PC-9 (cell line): ENCODE data around the gene PTPRD. TPM values are rescaled to one million over a fixed set of nuclear protein-coding genes. Genes with fewer than 3 reads are reported as not detected.

Source experiments
- BruUV-seq: library from RNA; stranded (reverse); fragments of 400-500 nt; replicated peaks from 2 replicates; lab custom pipeline; 2021; lab: Mats Ljungman, UMichigan
- CTCF ChIA-PET: fragments of 300-600 bp; sonication (Branson Sonifier 250); formaldehyde crosslinking; loops from one replicate; lab custom pipeline; 2022; ENCODE audit warnings: antibody characterized with exemption; lab: Charles Lee
- POLR2A ChIA-PET: fragments of 300-600 bp; sonication (Branson Sonifier 250); formaldehyde crosslinking; loops from one replicate; lab custom pipeline; 2022; ENCODE audit warnings: antibody characterized with exemption; ENCODE audit not compliant: unreplicated experiment; lab: Charles Lee
- DNase-seq, 2 experiments: peaks; one replicate each; pipeline versions ENCODE4 v3.0.0 to v3.0.0-alpha.2; 2015 to 2022; ENCODE audit warnings: mixed read lengths in 1 of 2
- H2AFZ ChIP-seq: fragments of 200-600 bp; sonication (generic); 2 replicates; pipeline ENCODE4 v1.8.1; 2017; ENCODE audit warnings: antibody characterized with exemption
- H3F3A ChIP-seq: fragments of 200-600 bp; sonication (generic); 2 replicates; pipeline ENCODE4 v1.8.1; 2017; ENCODE audit warnings: antibody characterized with exemption, mild to moderate bottlenecking, low read depth; ENCODE audit not compliant: insufficient read depth
- H3K27ac ChIP-seq: fragments of 200-600 bp; sonication (generic); 2 replicates; pipeline ENCODE4 v1.6.1; 2016; ENCODE audit warnings: mixed run types
- H3K27me3 ChIP-seq: fragments of 200-600 bp; sonication (generic); 2 replicates; pipeline ENCODE4 v1.6.1; 2016; ENCODE audit warnings: low read depth, mixed run types; ENCODE audit not compliant: insufficient read depth
- H3K36me3 ChIP-seq: fragments of 200-600 bp; sonication (generic); 2 replicates; pipeline ENCODE4 v1.6.1; 2016; ENCODE audit warnings: low read depth, mixed run types
- H3K4me1 ChIP-seq: fragments of 200-600 bp; sonication (generic); replicated peaks from 2 replicates; pipeline ENCODE4 v1.6.1; 2016; ENCODE audit warnings: mixed run types; ENCODE audit not compliant: insufficient read depth
- H3K4me2 ChIP-seq: fragments of 200-600 bp; sonication (generic); 2 replicates; pipeline ENCODE4 v1.6.1; 2017; ENCODE audit warnings: mixed run types
- H3K4me3 ChIP-seq: fragments of 200-600 bp; sonication (generic); 2 replicates; pipeline ENCODE4 v1.6.1; 2016; ENCODE audit warnings: mixed run types
- H3K79me2 ChIP-seq: fragments of 200-600 bp; sonication (generic); 2 replicates; pipeline ENCODE4 v1.6.1; 2017; ENCODE audit warnings: low read depth, mixed run types
- H3K9me2 ChIP-seq: fragments of 200-600 bp; sonication (generic); 2 replicates; pipeline ENCODE4 v1.8.1; 2017; ENCODE audit warnings: mild to moderate bottlenecking; ENCODE audit not compliant: insufficient read depth
- H3K9me3 ChIP-seq: fragments of 200-600 bp; sonication (generic); 2 replicates; pipeline ENCODE4 v1.8.1; 2016; ENCODE audit warnings: low read depth; ENCODE audit not compliant: insufficient read depth
- H4K20me1 ChIP-seq: fragments of 200-600 bp; sonication (generic); 2 replicates; pipeline ENCODE4 v1.8.1; 2017; ENCODE audit not compliant: insufficient read depth
- EZH2 ChIP-seq: fragments of 200-600 bp; sonication (generic); IDR thresholded peaks from 2 replicates; pipeline ENCODE4 v1.8.0; 2017; ENCODE audit warnings: antibody characterized with exemption, low read depth
- intact Hi-C: fragments of 100-400 bp; cut with micrococcal nuclease; formaldehyde crosslinking; loops from one replicate; pipeline ENCODE4 v1.10.0; 2022; ENCODE audit not compliant: unreplicated experiment
- total RNA-seq: library from RNA; stranded (reverse); gene quantifications from 2 replicates; pipeline ENCODE4 v1.2.3, GENCODE V29; 2021
- TF ChIP-seq, protein P1 (sequence below): fragments of 200-600 bp; sonication (generic); conservative IDR thresholded peaks from 2 replicates; pipeline ENCODE4 v1.6.1; 2017; ENCODE audit warnings: mixed run types, antibody characterized with exemption, mild to moderate bottlenecking, moderate library complexity

PTPRD gene
- total RNA-seq, 1 experiment from 2014 or later: not detected

DNA sequence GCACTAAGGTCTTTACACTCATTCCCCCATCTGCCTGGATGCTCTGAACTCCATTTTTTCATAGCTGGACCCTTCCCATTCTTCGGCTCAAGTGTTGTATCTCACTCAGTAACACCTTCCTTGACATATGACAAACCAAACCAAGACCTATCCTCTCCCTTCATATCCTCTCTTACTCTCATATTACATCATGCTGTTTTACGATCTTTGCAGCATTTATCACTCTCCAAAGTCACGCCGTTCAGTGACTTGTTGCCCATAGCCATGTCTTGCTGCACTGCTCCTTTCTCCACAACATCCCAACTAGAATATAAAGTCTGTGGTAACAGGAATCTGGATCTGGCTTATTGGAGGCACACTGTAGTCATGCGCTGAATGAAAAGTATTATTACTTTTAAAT is 1889.6 kb downstream of the PTPRD start:
- Histone ChIP-seq H3K79me2 (no peaks in the 10 kb centered on the region), H3K27ac (no peak overlapping the region), H3K9me2 (no peaks in the 10 kb centered on the region), H4K20me1 (no peaks in the 10 kb centered on the region), H3K27me3 (no peaks in the 10 kb centered on the region), H3K4me2 (no peak overlapping the region), H2AFZ (no peak overlapping the region), H3K9me3 (no peaks in the 10 kb centered on the region), H3K4me1 (no peaks in the 10 kb centered on the region), H3K36me3 (no peaks in the 10 kb centered on the region), H3F3A (no peaks in the 10 kb centered on the region), H3K4me3 (no peak overlapping the region)
- POLR2A ChIA-PET: no interaction called here
- TF ChIP-seq EZH2: no peak
- TF ChIP-seq, protein P1, sequence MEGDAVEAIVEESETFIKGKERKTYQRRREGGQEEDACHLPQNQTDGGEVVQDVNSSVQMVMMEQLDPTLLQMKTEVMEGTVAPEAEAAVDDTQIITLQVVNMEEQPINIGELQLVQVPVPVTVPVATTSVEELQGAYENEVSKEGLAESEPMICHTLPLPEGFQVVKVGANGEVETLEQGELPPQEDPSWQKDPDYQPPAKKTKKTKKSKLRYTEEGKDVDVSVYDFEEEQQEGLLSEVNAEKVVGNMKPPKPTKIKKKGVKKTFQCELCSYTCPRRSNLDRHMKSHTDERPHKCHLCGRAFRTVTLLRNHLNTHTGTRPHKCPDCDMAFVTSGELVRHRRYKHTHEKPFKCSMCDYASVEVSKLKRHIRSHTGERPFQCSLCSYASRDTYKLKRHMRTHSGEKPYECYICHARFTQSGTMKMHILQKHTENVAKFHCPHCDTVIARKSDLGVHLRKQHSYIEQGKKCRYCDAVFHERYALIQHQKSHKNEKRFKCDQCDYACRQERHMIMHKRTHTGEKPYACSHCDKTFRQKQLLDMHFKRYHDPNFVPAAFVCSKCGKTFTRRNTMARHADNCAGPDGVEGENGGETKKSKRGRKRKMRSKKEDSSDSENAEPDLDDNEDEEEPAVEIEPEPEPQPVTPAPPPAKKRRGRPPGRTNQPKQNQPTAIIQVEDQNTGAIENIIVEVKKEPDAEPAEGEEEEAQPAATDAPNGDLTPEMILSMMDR: no peak
- no TSS peak for BruUV-seq
- intact Hi-C loops: no loop called here
- no peak for DNase-seq
- CTCF ChIA-PET: no interaction called here

DNA sequence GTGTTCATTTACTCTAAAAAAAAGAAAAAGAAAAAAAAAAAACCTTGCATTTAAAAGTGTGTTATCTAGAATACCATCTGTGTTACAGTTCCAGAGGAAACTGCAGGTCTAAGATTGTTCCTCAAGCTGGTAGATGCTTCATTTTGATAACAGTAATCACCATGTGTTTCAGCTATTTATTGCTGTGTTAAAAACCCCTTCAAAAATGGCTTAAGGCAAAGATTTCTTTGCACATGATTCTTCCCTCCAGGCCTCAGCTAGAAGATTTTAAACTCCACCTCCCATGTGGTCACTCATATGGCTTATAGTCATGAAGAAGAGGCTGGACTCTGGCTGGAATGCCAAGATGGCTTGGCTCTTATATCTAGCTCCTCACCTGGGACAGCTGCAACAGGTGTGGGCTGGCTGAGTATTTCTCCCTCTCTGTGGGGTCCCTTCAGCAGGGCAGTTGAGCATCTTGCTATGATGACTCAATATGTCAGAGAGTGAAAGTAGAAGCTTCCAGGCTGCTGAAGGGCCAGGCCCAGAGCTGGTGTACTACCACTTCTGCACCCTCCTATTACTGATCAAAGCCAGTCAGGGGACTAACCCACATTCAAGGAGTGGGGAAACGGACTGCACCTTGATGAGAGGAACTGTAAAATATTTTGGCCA is 1892.8 kb downstream of the PTPRD start:
- H2AFZ ChIP-seq: no peak overlapping the region
- no peaks in the 10 kb centered on the region for H4K20me1 ChIP-seq
- no peak overlapping the region for H3K4me2 ChIP-seq
- BruUV-seq: no TSS peak
- no peaks in the 10 kb centered on the region for H3K27me3 ChIP-seq
- H3K79me2 ChIP-seq: no peaks in the 10 kb centered on the region
- H3F3A ChIP-seq: no peaks in the 10 kb centered on the region
- intact Hi-C loops: no loop called here
- no peak overlapping the region for H3K4me3 ChIP-seq
- H3K36me3 ChIP-seq: no peaks in the 10 kb centered on the region
- H3K27ac ChIP-seq: no peak overlapping the region
- ChIA-PET POLR2A (no interaction called here), CTCF (no interaction called here)
- H3K9me2 ChIP-seq: no peaks in the 10 kb centered on the region
- no peak for DNase-seq
- no peak for TF ChIP-seq EZH2
- TF ChIP-seq, protein P1: no peak
- no peaks in the 10 kb centered on the region for H3K9me3 ChIP-seq
- no peaks in the 10 kb centered on the region for H3K4me1 ChIP-seq

DNA sequence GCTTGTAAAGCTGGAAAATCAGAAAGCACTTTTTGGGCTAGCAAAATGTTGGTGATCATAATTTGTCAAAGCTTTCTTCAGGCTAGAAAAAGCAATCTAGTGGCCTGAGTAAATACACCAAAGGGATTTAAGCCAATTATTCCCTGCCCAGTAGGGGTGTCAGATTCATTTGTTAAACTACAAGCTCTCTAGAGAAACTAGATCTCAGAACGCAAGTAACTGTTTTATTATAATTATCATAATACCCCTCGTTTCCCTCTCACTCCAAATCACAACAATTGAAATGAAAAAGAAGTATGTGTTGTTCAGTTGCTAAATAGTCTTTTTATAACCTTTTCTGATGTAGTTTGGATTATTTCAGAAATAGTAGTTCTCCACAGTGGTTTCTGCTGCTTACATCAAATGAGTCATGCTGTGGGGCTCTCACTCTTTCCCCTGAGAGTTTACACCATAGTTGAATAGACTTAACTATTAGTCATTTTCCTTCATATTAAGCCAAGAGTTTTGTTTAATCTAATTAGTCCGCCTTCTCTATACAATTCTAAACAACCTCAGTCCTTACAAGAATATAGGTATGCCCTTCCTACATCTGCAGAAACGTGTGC is 1894.6 kb downstream of the PTPRD start:
- Histone ChIP-seq H3F3A (no peaks in the 10 kb centered on the region), H2AFZ (no peak overlapping the region), H3K36me3 (no peaks in the 10 kb centered on the region), H3K79me2 (no peaks in the 10 kb centered on the region), H3K4me1 (no peaks in the 10 kb centered on the region), H3K4me3 (no peak overlapping the region), H3K9me3 (no peaks in the 10 kb centered on the region), H3K4me2 (no peak overlapping the region), H3K27ac (no peak overlapping the region), H3K27me3 (no peaks in the 10 kb centered on the region), H3K9me2 (no peaks in the 10 kb centered on the region), H4K20me1 (no peaks in the 10 kb centered on the region)
- no peak for DNase-seq
- no peak for TF ChIP-seq EZH2
- TF ChIP-seq, protein P1: no peak
- BruUV-seq: no TSS peak
- CTCF ChIA-PET: no interaction called here
- intact Hi-C loops: no loop called here
- POLR2A ChIA-PET: no interaction called here
